Activated naive CD8-positive, alpha-beta T cell treated with anti-CD3 and anti-CD28 coated beads, Interleukin-2, amount 10 ng/mL, durations not matched to agents 7 days and 5 days (primary cell): ENCODE measurements around the gene PCK2. TPM values are rescaled to one million over a fixed set of nuclear protein-coding genes. Genes with fewer than 3 reads are reported as not detected.

ENCODE experiments used
- ATAC-seq: fragments of 150-1000 bp; cut with Tn5 transposase; one replicate; pipeline ENCODE4 v1.10.0; 2021; ENCODE audit warnings: low read depth, moderate library complexity
- POLR2A ChIA-PET: fragments of 350-600 bp; sonication (Branson Sonifier 250); formaldehyde crosslinking; loops from one replicate; lab custom pipeline; 2021; ENCODE audit warnings: antibody characterized with exemption; lab: Charles Lee
- DNase-seq: peaks from one replicate; pipeline ENCODE4 v3.0.0; 2021
- H3K27ac Mint-ChIP-seq: one replicate; pipeline ENCODE4 v1.8.0; 2022; ENCODE audit warnings: mild to moderate bottlenecking, mixed read lengths
- H3K27me3 Mint-ChIP-seq: one replicate; pipeline ENCODE4 v1.8.0; 2022; ENCODE audit warnings: mild to moderate bottlenecking, moderate library complexity, mixed read lengths
- H3K36me3 Mint-ChIP-seq: one replicate; pipeline ENCODE4 v1.8.0; 2021; ENCODE audit warnings: mild to moderate bottlenecking, mixed read lengths
- H3K4me1 Mint-ChIP-seq: one replicate; pipeline ENCODE4 v1.8.0; 2021; ENCODE audit warnings: mixed read lengths
- H3K4me3 Mint-ChIP-seq: one replicate; pipeline ENCODE4 v1.8.0; 2022; ENCODE audit warnings: mild to moderate bottlenecking, moderate library complexity, mixed read lengths
- H3K9me3 Mint-ChIP-seq: one replicate; pipeline ENCODE4 v1.8.0; 2021; ENCODE audit warnings: mixed read lengths
- total RNA-seq, 2 experiments: library from RNA; stranded (reverse); gene quantifications; one replicate each; pipeline ENCODE4 v1.2.3, GENCODE V29; 2021

The PCK2 gene
- total RNA-seq, 2 experiments from 2014 or later: 47.4 to 50.6 TPM

DNA sequence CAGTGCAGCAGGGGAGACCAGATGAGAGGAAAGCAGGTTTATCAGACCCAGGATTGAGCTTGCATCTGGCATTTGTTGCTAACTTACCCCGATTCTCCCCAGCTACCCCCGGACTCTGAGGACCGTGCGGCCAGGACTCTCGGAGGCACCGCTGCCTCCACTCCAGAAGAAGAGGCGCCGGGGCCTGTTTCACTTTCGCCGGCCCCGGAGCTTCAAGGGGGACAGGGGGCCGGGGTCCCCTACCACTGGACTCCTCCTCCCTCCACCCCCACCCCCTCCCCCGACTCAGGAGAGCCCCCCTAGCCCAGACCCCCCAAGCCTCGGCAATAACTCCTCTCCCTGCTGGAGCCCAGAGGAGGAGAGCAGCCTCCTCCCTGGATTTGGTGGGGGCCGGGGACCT, 29.3 kb upstream of the PCK2 start:
- ATAC-seq: no peak
- POLR2A ChIA-PET: no interaction called here
- no peaks in the 10 kb centered on the region for H3K9me3 Mint-ChIP-seq
- H3K4me3 Mint-ChIP-seq: no peak overlapping the region
- H3K27me3 Mint-ChIP-seq: no peaks in the 10 kb centered on the region
- DNase-seq: no peak
- no peaks in the 10 kb centered on the region for H3K4me1 Mint-ChIP-seq
- H3K27ac Mint-ChIP-seq: no peak overlapping the region
- H3K36me3 Mint-ChIP-seq: no peaks in the 10 kb centered on the region

DNA sequence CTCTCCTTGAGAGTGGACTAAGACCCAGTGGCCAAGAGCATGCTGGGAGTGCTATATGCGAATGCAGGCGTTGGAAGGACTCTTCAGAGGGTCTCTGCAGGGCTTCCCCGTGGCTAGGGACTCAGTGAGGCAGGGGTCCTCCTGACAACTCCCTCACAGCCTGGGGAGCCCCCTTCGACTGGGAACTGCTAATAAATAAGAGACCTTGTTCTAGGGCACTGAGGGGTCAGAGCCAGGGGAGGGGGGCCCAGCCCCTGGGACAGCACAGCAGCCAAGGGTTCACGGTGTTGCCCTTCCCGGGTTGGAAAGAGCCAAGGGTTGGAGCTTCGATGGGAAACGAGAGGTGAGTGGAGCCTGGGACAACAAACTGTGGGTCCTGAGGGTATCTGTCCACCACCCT, 28.7 kb upstream of the PCK2 start:
- Mint-ChIP-seq H3K9me3 (no peaks in the 10 kb centered on the region), H3K27me3 (peaks cover 2% of the 10 kb centered on the region), H3K4me1 (no peaks in the 10 kb centered on the region), H3K4me3 (no peak overlapping the region), H3K27ac (no peak overlapping the region), H3K36me3 (no peaks in the 10 kb centered on the region)
- DNase-seq (no peak), ATAC-seq (no peak)
- POLR2A ChIA-PET: no interaction called here

DNA sequence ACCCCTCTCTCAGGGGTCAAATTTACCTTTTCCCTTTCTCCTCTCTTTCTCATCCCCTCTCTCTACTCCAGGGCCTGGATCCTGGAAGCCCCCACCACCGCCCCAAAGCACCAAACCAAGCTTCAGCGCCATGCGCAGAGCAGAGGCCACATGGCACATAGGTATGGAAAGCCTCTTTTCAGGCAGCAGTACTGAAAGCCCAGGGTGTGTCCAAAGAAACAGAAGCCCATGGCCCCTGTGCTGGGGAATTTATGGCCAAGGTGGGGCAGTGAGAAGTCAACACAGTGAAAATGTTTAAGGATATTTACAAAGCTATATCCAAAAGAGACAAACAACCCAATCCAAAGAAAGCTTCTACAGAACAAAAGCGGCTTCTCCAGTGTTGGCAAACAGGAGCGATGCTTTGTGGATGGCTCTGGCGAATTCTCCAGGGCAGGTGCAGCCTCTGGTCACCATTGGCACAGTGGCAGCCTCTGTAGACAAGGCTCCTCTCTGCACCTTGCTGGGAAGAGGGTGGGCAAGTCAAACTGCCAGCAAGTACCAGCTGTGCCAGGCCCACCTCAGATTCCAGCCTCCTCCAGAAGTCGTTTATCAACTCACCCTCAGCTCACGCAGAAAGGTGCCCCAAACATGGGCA, 27.5 kb upstream of the PCK2 start:
- no peaks in the 10 kb centered on the region for H3K4me1 Mint-ChIP-seq
- ATAC-seq: no peak
- peaks cover 2% of the 10 kb centered on the region for H3K27me3 Mint-ChIP-seq
- H3K4me3 Mint-ChIP-seq: no peak overlapping the region
- H3K36me3 Mint-ChIP-seq: no peaks in the 10 kb centered on the region
- no peaks in the 10 kb centered on the region for H3K9me3 Mint-ChIP-seq
- no peak overlapping the region for H3K27ac Mint-ChIP-seq
- POLR2A ChIA-PET: no interaction called here
- DNase-seq: no peak

DNA sequence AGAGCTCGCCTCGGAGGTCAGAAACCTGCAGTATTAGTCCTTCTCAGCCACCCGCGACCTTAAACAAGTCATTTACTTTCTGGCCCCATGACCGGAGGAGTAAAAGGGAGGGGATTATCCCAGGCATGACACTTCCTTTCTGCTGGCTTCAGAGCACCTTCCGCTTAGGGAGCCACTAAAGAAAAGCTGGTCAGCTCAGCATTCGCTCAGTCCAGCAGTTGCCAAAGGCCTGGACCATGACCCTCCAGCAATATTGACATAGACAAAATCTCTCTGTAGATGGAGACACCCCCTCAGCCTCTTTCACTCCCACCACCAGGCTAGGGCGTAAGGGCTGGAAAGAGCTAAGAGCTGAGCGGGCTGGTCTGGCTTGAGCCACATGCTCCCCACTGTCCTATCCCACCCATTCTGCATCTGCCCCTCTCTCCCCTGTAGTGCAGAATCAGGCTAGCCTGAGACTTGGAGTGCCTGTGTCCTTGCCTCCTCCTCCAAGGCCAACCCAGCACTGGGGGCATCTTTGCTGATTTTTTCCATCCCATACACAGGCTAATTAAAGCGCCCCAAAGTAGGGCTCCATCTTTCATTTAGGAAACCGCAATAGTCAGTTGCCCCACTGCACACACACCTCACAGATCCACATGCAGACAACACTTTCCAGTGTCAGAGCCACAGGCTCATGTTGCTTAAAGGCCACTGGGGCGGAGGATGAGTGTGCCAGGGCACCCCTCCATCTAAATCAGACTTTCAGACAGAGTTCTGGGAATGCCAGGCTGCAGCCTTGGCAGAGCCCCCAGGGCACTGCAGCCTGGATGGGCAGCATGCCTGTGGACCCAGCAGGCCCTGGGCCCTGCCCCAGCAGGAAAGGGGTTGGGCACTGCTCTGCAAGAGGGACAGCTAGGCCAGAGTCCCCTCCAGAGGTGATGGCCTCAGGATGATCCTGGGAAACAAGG, 26.7 kb upstream of the PCK2 start:
- ATAC-seq: no peak
- H3K27ac Mint-ChIP-seq: no peak overlapping the region
- H3K4me1 Mint-ChIP-seq: no peaks in the 10 kb centered on the region
- peaks cover 2% of the 10 kb centered on the region for H3K27me3 Mint-ChIP-seq
- H3K4me3 Mint-ChIP-seq: no peak overlapping the region
- no peaks in the 10 kb centered on the region for H3K9me3 Mint-ChIP-seq
- no peak for DNase-seq
- POLR2A ChIA-PET: no interaction called here
- no peaks in the 10 kb centered on the region for H3K36me3 Mint-ChIP-seq

DNA sequence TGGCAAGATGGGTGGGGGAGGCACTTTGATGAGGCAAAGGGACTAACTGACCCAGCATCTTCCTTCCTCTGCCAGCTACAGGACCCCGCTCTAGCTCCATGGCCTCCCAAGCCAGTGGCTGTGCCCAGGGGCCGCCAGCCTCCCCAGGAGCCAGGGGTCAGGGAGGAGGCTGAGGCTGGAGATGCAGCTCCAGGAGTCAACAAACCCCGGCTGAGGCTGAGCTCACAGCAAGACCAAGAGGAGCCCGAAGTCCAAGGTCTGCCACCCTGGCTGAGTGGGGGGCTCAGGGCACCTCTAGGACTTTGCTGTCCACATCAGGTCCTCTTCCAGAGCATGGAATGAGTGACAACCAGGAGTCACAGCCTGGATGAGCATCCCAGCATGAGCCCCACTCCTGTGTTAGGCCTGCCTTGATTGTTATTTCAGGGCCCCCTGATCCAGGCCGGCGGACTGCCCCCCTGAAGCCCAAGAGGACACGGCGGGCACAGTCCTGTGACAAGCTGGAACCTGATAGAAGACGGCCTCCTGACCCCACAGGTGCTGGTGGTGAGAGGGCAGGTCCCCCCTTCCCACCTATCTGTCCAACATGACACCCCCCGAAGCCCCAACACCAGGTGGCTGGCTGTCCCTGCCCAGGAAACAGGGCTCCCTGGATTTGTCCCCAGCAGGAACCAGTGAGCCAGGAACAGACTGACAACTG, 25.2 kb upstream of the PCK2 start:
- H3K27ac Mint-ChIP-seq: no peak overlapping the region
- POLR2A ChIA-PET: interaction anchor here (0.7 kb wide), 1 partner anchor 14 kb away, joined by 3 read pairs; no protein-coding TSS in a partner anchor
- H3K36me3 Mint-ChIP-seq: no peaks in the 10 kb centered on the region
- peaks cover 2% of the 10 kb centered on the region for H3K27me3 Mint-ChIP-seq
- no peaks in the 10 kb centered on the region for H3K4me1 Mint-ChIP-seq
- ATAC-seq (no peak), DNase-seq (no peak)
- H3K9me3 Mint-ChIP-seq: no peaks in the 10 kb centered on the region
- H3K4me3 Mint-ChIP-seq: no peak overlapping the region

DNA sequence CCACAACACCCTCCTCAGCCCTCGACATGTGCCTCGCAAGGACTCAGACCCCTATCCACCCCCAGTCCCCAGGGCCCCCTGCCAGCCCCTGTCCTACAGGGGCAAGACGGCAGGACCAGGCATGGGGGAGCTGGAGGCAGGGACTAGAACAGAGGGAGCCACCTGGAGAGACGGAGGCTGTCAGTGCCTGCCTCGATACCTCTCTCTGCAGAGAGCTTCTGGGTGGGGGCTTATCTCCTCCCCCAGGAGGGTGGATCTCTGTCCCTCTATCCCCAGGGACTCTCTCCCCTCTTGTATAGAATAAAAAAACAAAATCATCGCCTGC, 24.7 kb upstream of the PCK2 start:
- no peaks in the 10 kb centered on the region for H3K9me3 Mint-ChIP-seq
- no peaks in the 10 kb centered on the region for H3K36me3 Mint-ChIP-seq
- ATAC-seq (no peak), DNase-seq (no peak)
- H3K4me1 Mint-ChIP-seq: no peaks in the 10 kb centered on the region
- H3K27ac Mint-ChIP-seq: no peak overlapping the region
- peaks cover 2% of the 10 kb centered on the region for H3K27me3 Mint-ChIP-seq
- H3K4me3 Mint-ChIP-seq: no peak overlapping the region
- POLR2A ChIA-PET: no interaction called here

DNA sequence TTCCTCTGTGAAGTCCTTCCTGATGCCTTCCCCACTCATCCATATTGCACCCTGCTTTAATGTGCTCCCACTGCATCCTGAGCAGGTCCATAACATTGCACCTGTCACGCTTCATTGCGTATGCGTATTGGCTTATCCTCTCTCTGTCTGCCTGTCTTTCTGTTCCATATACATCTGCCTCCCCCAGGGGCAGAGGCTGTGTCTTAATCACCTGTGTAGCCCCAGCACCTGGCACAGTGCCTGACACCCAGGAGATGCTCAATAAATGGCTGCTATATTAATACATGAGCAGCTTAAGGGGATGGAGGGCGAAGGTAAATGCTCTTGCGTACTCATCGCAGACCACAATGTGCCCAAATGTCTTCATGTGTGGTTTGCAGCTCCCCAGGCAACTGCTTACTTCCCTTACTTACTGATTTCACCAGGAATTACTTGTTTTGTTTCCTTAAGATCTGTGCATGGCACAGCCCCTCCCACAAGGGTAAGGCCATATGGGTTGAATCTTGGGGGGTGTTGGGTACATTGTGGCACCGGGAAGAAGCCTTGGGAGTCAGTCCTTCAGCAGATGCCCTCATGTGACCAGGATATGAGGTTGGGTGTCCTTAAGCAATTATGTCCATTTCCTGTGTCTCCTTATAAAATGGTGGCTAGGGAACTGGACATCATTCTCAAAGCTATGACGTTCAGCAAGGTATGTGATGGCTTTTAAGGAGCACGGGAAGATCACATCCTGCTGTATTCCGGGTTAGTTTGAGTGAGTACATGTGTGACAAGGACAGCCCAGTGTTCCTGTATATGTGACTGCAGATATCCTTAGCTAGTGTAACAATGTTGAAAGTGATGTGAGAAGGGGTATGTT, 23.6 kb upstream of the PCK2 start:
- H3K27me3 Mint-ChIP-seq: peaks cover 2% of the 10 kb centered on the region
- H3K4me1 Mint-ChIP-seq: peaks cover 6% of the 10 kb centered on the region
- no peak for DNase-seq
- H3K9me3 Mint-ChIP-seq: no peaks in the 10 kb centered on the region
- H3K4me3 Mint-ChIP-seq: no peak overlapping the region
- H3K36me3 Mint-ChIP-seq: no peaks in the 10 kb centered on the region
- no peak overlapping the region for H3K27ac Mint-ChIP-seq
- ATAC-seq: no peak
- POLR2A ChIA-PET: interaction anchor here (1.0 to 1.4 kb wide), 2 partner anchors 10 to 18 kb away, joined by 3 read pairs; partner anchors contain the start of gene CARMIL3

DNA sequence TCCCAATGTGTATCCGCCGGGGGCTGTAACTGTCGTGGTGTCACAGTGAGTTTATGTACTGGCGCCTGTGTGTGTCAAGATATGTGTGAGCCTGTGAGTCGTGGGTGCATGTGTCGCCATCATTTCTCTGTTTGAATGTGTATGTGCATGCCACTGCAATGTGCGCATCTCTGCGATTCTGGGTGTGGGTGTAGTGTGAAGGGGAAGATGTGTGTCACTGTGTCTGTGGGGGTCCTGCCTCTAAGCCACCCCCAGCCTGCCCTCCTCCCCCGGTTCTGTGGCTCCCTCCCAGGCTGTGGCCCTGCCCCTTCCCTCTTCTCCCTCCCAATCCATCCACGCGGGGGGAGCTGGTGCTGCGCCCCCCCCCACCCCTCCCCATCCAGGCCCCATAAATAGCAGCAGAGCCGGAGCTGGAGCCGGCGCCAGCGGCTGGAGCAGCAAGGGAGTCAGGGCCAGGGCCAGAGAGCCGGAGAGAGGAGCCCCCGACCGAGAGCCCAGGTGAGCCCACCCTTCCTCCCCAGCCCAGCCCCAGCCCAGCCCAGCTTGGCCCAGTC, 22.9 kb upstream of the PCK2 start, which contains the start of gene CPNE6:
TSS of gene CPNE6 (plus strand) at position 419 of the 554 bp plus-strand sequence. CDS start 1,375 bp downstream, outside the sequence.
- Mint-ChIP-seq H3K4me3 (no peak within 1 kb of the TSS), H3K27me3 (peaks cover 2% of the 10 kb centered on the region), H3K4me1 (peaks cover 13% of the 10 kb centered on the region), H3K9me3 (no peaks in the 10 kb centered on the region), H3K27ac (peak within 1 kb of the TSS; percentile 33), H3K36me3 (no peaks in the 10 kb centered on the region)
- ATAC-seq: no peak
- POLR2A ChIA-PET: interaction anchor here (1.0 to 1.4 kb wide), 2 partner anchors 10 to 19 kb away, joined by 3 read pairs; partner anchors contain the start of gene CARMIL3
- no peak for DNase-seq

DNA sequence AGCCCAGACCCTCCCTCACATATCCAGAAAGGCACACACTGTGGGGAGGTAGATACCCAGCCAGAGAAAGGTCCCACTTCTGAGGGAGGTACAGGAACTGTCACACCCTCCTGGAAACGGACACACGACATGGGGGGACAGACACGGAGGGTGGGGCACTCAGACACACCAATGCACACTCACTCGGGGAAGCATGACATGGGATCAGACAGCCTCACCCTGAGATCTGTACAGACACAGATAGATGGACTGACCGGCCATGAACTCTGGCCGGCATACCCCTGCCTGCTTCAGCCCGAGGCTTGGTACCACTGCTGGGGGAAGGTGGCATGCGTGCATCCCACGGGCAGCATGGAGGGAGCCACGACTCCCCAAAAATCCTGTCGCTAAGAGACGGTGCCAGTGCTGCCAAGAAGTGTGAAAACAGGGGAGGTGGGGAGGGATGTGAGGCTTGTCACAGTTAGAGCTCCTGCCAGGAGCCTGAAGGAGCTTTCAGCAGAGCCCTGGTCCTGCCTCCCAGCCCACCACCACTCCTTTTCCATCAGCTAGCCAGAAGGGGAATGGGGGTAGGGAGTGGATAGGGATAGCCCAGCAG, 22.2 kb upstream of the PCK2 start:
- DNase-seq (no peak), ATAC-seq (no peak)
- H3K27ac Mint-ChIP-seq: no peak overlapping the region
- no peaks in the 10 kb centered on the region for H3K9me3 Mint-ChIP-seq
- H3K27me3 Mint-ChIP-seq: peaks cover 2% of the 10 kb centered on the region
- no peak overlapping the region for H3K4me3 Mint-ChIP-seq
- POLR2A ChIA-PET: interaction anchor here (1.4 kb wide), 1 partner anchor 20 kb away, joined by 3 read pairs; the partner anchor contains the start of gene CARMIL3
- peaks cover 15% of the 10 kb centered on the region for H3K4me1 Mint-ChIP-seq
- H3K36me3 Mint-ChIP-seq: no peaks in the 10 kb centered on the region

DNA sequence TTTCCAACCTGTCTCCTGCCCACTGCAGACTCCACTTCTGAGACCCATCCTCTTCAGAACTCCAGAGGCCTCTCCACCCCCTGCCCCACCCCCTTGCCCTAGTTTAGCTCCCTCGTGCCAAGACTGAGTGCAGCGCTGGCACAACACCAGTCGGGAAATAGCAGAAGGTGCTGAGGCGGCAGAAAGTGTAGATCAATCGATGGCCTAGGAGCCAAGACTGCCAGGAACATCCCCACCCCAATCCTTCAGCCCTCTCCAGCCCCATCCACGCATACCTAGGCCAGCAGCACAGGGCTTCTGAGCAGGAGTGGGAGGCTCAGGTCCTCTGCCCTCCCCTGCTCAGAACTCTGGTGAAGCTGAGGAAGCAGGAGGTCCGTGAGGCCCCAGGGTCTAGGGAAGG, 21.7 kb upstream of the PCK2 start:
- POLR2A ChIA-PET: interaction anchor here (1.2 kb wide), 1 partner anchor 9 kb away, joined by 4 read pairs; no protein-coding TSS in a partner anchor
- Mint-ChIP-seq H3K4me3 (no peak overlapping the region), H3K27me3 (peaks cover 2% of the 10 kb centered on the region), H3K36me3 (no peaks in the 10 kb centered on the region), H3K27ac (no peak overlapping the region), H3K9me3 (no peaks in the 10 kb centered on the region), H3K4me1 (peaks cover 15% of the 10 kb centered on the region)
- ATAC-seq (no peak), DNase-seq (no peak)

DNA sequence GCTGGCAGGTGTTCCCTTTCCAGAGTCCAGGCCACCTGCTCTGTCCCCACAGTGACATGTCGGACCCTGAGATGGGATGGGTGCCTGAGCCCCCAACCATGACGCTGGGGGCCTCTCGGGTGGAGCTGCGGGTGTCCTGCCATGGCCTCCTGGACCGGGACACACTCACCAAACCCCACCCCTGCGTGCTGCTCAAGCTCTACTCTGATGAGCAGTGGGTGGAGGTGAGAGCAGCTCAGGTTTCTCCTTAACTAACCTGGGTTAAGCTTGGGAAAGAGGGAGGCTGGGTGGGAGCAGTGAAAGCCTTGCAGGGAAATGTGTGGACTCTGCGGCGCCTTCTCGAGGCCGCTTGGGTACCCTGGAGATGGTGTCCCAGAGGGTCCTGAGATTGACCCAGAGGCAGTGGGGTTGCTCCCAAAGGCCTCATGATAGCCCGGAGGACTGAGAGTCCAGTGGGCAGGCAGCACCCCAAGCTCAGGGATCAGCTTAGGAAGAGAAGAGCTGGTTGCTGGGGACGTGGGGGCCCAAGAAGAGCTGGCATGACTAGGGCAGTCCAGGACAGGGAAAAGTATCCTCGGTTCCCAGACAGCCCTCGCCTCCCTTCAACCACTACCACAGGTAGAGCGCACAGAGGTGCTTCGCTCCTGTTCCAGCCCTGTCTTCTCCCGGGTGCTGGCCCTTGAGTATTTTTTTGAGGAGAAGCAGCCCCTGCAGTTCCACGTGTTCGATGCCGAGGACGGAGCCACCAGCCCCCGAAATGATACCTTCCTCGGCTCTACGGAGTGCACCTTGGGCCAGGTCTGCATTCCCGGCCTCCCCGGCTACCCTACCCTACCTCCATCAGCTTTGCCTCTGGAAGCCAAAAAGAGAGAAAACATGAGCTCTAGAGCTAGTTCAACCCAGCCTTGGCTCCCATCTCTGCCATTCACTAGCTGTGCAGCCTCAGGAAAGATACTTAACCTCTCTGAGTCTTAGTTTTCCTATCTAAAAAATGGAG, 20.9 kb upstream of the PCK2 start:
- Mint-ChIP-seq H3K36me3 (no peaks in the 10 kb centered on the region), H3K9me3 (no peaks in the 10 kb centered on the region), H3K27me3 (peaks cover 2% of the 10 kb centered on the region), H3K4me1 (peaks cover 15% of the 10 kb centered on the region), H3K4me3 (no peak overlapping the region), H3K27ac (no peak overlapping the region)
- DNase-seq: no peak
- ATAC-seq: no peak
- POLR2A ChIA-PET: interaction anchor here (0.6 to 1.2 kb wide), 4 partner anchors 8 to 1483 kb away, joined by 3 to 7 read pairs (median 4); no protein-coding TSS in a partner anchor
